ENCODE data around the gene NME7. TPM values are rescaled to one million over a fixed set of nuclear protein-coding genes. Genes with fewer than 3 reads are reported as not detected.

NME7 gene
- polyA plus RNA-seq, 1 of the 3 experiments (the other 2 are of a cell fraction), result 13.7 TPM

DNA sequence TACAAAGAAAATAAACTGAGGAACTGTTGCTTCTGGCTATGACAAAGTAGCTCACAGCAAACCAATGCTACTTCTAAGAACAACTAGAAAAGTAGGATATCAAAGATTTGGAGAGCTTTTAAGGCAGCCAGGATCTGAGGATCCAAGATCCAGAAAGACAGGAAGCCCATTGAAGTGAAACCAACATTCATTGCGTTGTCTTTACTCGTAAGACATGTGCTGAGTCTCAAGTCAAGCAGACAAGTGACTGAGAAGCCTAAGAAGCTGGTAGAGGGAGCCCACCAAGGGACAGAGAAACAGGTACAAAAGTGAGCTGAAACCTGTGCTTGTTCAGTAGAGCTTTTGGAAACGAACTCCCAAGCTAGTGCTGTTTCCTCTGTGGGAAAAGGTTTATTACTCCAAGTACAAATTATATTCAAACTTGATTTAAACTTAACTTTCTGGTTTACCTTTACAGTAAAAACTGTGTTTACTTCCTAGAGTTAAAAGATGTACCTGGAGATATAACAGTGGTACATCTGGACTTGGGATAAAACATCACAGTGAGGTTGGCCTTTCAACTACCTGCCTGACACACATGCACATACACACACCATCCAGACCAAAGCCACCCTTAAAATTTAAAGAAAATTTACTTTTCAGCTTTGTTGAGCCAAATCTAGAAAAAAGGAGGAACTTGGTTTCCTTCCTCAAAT lies 41.2 kb downstream of the NME7 start (continued):
- TF ChIP-seq, protein P1, sequence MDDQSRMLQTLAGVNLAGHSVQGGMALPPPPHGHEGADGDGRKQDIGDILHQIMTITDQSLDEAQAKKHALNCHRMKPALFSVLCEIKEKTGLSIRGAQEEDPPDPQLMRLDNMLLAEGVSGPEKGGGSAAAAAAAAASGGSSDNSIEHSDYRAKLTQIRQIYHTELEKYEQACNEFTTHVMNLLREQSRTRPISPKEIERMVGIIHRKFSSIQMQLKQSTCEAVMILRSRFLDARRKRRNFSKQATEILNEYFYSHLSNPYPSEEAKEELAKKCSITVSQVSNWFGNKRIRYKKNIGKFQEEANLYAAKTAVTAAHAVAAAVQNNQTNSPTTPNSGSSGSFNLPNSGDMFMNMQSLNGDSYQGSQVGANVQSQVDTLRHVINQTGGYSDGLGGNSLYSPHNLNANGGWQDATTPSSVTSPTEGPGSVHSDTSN (IDR thresholded peaks at IDR 0.05), result no peak
- TF ChIP-seq EZH2phosphoT487 (IDR thresholded peaks at IDR 0.05; ENCODE audit: borderline replicate concordance, low read depth), result no peak
- no peak for TF ChIP-seq ELF1 (IDR thresholded peaks at IDR 0.05)
- TF ChIP-seq SIN3A (IDR thresholded peaks at IDR 0.05; ENCODE audit: borderline replicate concordance, low read depth, low read length), result no peak
- TF ChIP-seq USF2 (IDR thresholded peaks at IDR 0.05; ENCODE audit: borderline replicate concordance, low read depth, low read length), result no peak

DNA sequence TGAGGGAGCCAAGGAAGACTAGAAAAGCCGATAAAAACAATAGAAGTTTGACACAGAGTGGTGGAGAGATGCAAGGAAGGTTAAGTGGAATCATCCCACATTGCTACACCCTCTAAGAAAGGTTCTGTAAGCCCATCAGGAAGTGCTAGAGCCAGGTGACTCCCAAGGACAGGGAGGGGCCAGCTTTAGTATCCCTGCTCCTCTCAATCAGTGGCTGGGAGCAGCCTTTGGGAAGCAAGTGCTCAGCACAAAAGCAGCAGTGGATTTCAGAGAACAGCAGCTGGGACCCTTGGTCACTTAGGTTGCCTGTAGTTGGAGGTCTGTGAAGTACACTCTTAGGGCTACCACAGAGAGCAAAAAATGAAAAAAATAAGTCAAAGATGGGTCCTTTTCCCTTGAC lies 42.5 kb downstream of the NME7 start:
- H3K27me3 ChIP-seq (ENCODE audit: insufficient read depth), result no peaks in the 10 kb centered on the region
- no peak for DNase-seq
- TF ChIP-seq RAD21 (IDR thresholded peaks at IDR 0.05; ENCODE audit: low read length) (no peak), FOXM1 (IDR thresholded peaks at IDR 0.05; ENCODE audit: low read depth) (no peak), YY1 (IDR thresholded peaks at IDR 0.05; ENCODE audit: low read depth) (no peak), FOSL2 (IDR thresholded peaks at IDR 0.05; ENCODE audit: borderline replicate concordance, low read depth) (no peak), NFIC (IDR thresholded peaks at IDR 0.05; ENCODE audit: borderline replicate concordance) (no peak)
- TF ChIP-seq, protein P1 (IDR thresholded peaks at IDR 0.05), result no peak
- peaks cover 21% of the 10 kb centered on the region; the same call in 1 of the 2 replicates for H3K79me2 ChIP-seq (ENCODE audit: insufficient read depth)
- H3K4me1 ChIP-seq (ENCODE audit: control insufficient read depth in 1 of 2, insufficient read depth in 2 of 2, low read depth in 1 of 2, low read length in 1 of 2), result peaks cover 0 to 7% of the 10 kb centered on the region in 2 experiments; a peak in 3 of 4 replicates
- H3K9me3 ChIP-seq, result no peaks in the 10 kb centered on the region
- no peak overlapping the region for H2AFZ ChIP-seq (ENCODE audit: low read depth)
- no peaks in the 10 kb centered on the region for H4K20me1 ChIP-seq (ENCODE audit: insufficient read depth)
- no peak overlapping the region for H3K4me2 ChIP-seq
- no peak overlapping the region for H3K27ac ChIP-seq (ENCODE audit: low read depth in 2 of 2, low read length in 1 of 2)
- 93% methylated on average over 1 of the region's 1 CpG for WGBS (ENCODE audit: low lambda C conversion rate)
- H3K9ac ChIP-seq, result no peak overlapping the region
- peaks cover 8 to 24% of the 10 kb centered on the region in 2 experiments for H3K36me3 ChIP-seq (replicated peaks in 1 of 2; ENCODE audit: control insufficient read depth in 1 of 2, insufficient read depth in 2 of 2, low read length in 1 of 2)
- no peak overlapping the region for H3K4me3 ChIP-seq (ENCODE audit: low read depth in 2 of 2, low read length in 1 of 2)
- ChIA-PET CTCF (interaction anchor here (1.1 to 1.4 kb wide), 2 partner anchors 23 to 722 kb away, joined by 4 read pairs; no protein-coding TSS in a partner anchor), POLR2A (no interaction called here)
- H3F3A ChIP-seq (replicated peaks; ENCODE audit: insufficient read depth), result peaks cover 5% of the 10 kb centered on the region
- no peaks in the 10 kb centered on the region for H3K9me2 ChIP-seq

- TF ChIP-seq SIN3A (IDR thresholded peaks at IDR 0.05; ENCODE audit: borderline replicate concordance, low read depth, low read length) (no peak), EZH2phosphoT487 (IDR thresholded peaks at IDR 0.05; ENCODE audit: borderline replicate concordance, low read depth) (no peak), TAF1 (IDR thresholded peaks at IDR 0.05; ENCODE audit: borderline replicate concordance, low read depth, low read length) (no peak), NRF1 (IDR thresholded peaks at IDR 0.05; ENCODE audit: low read depth, low read length) (no peak), TCF12 (IDR thresholded peaks at IDR 0.05) (no peak), EP300 (IDR thresholded peaks at IDR 0.05; ENCODE audit: borderline replicate concordance in 1 of 2, low read depth in 1 of 2, low read length in 1 of 2) (no peak), TEAD4 (IDR thresholded peaks at IDR 0.05; ENCODE audit: borderline replicate concordance, insufficient read depth) (no peak), RAD21 (IDR thresholded peaks at IDR 0.05; ENCODE audit: low read length) (no peak), FOXM1 (IDR thresholded peaks at IDR 0.05; ENCODE audit: low read depth) (no peak), POLR2AphosphoS5 (IDR thresholded peaks at IDR 0.05; ENCODE audit: low read depth, low read length) (no peak), MAX (IDR thresholded peaks at IDR 0.05; ENCODE audit: low read depth) (no peak), ELF1 (IDR thresholded peaks at IDR 0.05) (no peak), CTCF (IDR thresholded peaks at IDR 0.05) (no peak)
- Histone ChIP-seq H3K27me3 (ENCODE audit: insufficient read depth) (no peaks in the 10 kb centered on the region), H3K36me3 (replicated peaks in 1 of 2; ENCODE audit: control insufficient read depth in 1 of 2, insufficient read depth in 2 of 2, low read length in 1 of 2) (peaks cover 10 to 22% of the 10 kb centered on the region in 2 experiments), H3F3A (replicated peaks; ENCODE audit: insufficient read depth) (peaks cover 2% of the 10 kb centered on the region), H3K4me1 (ENCODE audit: control insufficient read depth in 1 of 2, insufficient read depth in 2 of 2, low read depth in 1 of 2, low read length in 1 of 2) (peaks cover 0 to 7% of the 10 kb centered on the region in 2 experiments; a peak in 3 of 4 replicates), H3K27ac (ENCODE audit: low read depth in 2 of 2, low read length in 1 of 2) (no peak overlapping the region), H3K4me2 (no peak overlapping the region), H3K9me3 (no peaks in the 10 kb centered on the region), H4K20me1 (ENCODE audit: insufficient read depth) (no peaks in the 10 kb centered on the region), H3K9me2 (no peaks in the 10 kb centered on the region), H2AFZ (ENCODE audit: low read depth) (no peak overlapping the region), H3K9ac (no peak overlapping the region), H3K4me3 (ENCODE audit: low read depth in 2 of 2, low read length in 1 of 2) (no peak overlapping the region), H3K79me2 (ENCODE audit: insufficient read depth) (peaks cover 14% of the 10 kb centered on the region; the same call in 1 of the 2 replicates)
- CTCF ChIA-PET, result interaction anchor here (2.5 kb wide), 1 partner anchor 26 kb away, joined by 10 read pairs; no protein-coding TSS in a partner anchor
- POLR2A ChIA-PET, result no interaction called here
- DNase-seq, result no peak
- 92% methylated on average over 3 of the region's 3 CpGs for WGBS (ENCODE audit: low lambda C conversion rate)
Measured at GRCh38 chr1:169322138-169322537, 45.5 kb downstream of the NME7 start.

Data from SK-N-SH (cell line).